22Rv1 (cell line): Measurements from ENCODE around the gene ABCD2.

Source experiments
- ZFX ChIP-seq: fragments of 450-650 bp; IDR thresholded peaks from 2 replicates; pipeline ENCODE4 v1.6.1; 2017; ENCODE audit warnings: antibody characterized with exemption, borderline replicate concordance
- TF ChIP-seq, protein P1 (sequence below): fragments of 450-650 bp; IDR thresholded peaks from 2 replicates; pipeline ENCODE4 v1.5.1; 2017; ENCODE audit warnings: mild to moderate bottlenecking

DNA sequence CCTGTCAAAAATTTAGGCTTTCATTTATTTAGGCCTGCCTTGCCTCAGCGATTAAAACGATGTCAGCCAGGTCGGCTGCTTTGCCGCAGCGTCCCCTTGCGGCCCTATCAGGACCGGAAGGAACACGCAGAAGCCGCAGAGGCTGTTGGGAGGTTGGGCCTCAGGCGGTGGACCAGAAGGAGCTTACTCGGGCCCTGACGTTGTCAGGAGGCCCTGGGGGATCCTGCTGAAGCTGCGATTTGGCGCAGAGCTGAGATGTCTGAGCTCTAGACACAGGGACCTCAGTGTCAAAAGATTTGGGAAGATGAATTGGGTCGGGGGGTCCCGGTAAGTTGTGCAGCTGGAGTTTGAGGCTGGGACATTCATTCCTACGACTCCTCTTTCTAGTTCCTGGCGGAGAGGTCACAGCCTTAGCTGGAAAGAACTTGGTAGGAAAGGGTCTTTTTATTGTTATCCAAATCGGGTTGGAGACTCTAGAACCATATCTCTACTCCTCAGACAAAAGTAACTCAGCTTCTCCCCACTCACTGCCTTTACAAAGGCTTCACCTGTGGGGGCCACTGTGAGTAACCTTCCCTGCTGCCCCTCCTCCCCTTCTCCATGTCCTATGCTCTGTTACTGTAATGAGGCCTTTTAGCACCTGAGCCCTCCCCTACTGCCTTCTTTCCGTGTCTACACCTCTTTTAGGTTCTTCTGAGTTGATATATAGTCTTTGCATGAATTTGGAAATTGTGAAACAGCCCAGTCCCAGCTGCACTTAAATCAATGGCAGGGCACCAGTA is 6.6 kb upstream of the ABCD2 start:
- TF ChIP-seq, protein P1, sequence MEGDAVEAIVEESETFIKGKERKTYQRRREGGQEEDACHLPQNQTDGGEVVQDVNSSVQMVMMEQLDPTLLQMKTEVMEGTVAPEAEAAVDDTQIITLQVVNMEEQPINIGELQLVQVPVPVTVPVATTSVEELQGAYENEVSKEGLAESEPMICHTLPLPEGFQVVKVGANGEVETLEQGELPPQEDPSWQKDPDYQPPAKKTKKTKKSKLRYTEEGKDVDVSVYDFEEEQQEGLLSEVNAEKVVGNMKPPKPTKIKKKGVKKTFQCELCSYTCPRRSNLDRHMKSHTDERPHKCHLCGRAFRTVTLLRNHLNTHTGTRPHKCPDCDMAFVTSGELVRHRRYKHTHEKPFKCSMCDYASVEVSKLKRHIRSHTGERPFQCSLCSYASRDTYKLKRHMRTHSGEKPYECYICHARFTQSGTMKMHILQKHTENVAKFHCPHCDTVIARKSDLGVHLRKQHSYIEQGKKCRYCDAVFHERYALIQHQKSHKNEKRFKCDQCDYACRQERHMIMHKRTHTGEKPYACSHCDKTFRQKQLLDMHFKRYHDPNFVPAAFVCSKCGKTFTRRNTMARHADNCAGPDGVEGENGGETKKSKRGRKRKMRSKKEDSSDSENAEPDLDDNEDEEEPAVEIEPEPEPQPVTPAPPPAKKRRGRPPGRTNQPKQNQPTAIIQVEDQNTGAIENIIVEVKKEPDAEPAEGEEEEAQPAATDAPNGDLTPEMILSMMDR: no peak
- TF ChIP-seq ZFX: no peak
